ENCODE measurements around the gene STXBP6.

Gene STXBP6

GRCh38 chr14:25042362-25043299, 7.3 kb downstream of the STXBP6 start:
- Mint-ChIP-seq H3K4me1 (no peaks in the 10 kb centered on the region), H3K9me3 (peaks cover 7% of the 10 kb centered on the region), H3K36me3 (ENCODE audit: low read depth) (no peaks in the 10 kb centered on the region), H3K4me3 (no peak overlapping the region), H3K27me3 (peaks cover 12% of the 10 kb centered on the region), H3K27ac (no peak overlapping the region)
- DNase-seq (no peak), ATAC-seq (no peak)

DNA sequence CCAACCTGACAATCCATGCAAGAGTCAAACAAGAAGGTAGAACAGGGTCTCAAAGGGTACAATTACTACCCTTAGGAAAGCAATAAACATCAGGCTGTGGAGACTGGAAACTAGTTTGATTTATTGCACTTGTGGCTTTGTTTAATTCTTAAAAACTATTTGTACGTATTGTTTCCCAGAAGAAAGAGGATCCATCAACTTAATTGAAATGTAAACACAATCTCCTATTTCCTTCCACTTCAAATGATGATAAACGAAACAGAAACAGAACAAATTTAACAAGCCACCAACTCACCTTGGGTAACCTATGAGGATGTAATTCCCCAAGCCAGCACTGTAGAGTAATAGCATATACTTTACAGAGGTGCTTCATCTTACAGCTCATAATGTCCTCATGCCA, 8.0 kb downstream of the STXBP6 start:
- Mint-ChIP-seq H3K27ac (no peak overlapping the region), H3K36me3 (ENCODE audit: low read depth) (no peaks in the 10 kb centered on the region), H3K9me3 (peaks cover 7% of the 10 kb centered on the region), H3K4me3 (no peak overlapping the region), H3K27me3 (peaks cover 9% of the 10 kb centered on the region), H3K4me1 (no peaks in the 10 kb centered on the region)
- ATAC-seq (no peak), DNase-seq (no peak)

GRCh38 chr14:25041484-25041883, 8.5 kb downstream of the STXBP6 start:
- H3K27ac Mint-ChIP-seq: no peak overlapping the region

GRCh38 chr14:25039933-25040332, 10.0 kb downstream of the STXBP6 start:
- DNase-seq (no peak), ATAC-seq (no peak)
- Mint-ChIP-seq H3K36me3 (ENCODE audit: low read depth) (no peaks in the 10 kb centered on the region), H3K4me1 (no peaks in the 10 kb centered on the region), H3K27me3 (peaks cover 2% of the 10 kb centered on the region), H3K9me3 (peaks cover 7% of the 10 kb centered on the region), H3K27ac (no peak overlapping the region), H3K4me3 (no peak overlapping the region)

More at GRCh38 chr14:25041484-25041883, 8.5 kb downstream of the STXBP6 start:
- ATAC-seq (no peak), DNase-seq (no peak)
- Mint-ChIP-seq H3K4me1 (no peaks in the 10 kb centered on the region), H3K27me3 (peaks cover 7% of the 10 kb centered on the region), H3K36me3 (ENCODE audit: low read depth) (no peaks in the 10 kb centered on the region), H3K4me3 (no peak overlapping the region), H3K9me3 (peaks cover 7% of the 10 kb centered on the region)

DNA sequence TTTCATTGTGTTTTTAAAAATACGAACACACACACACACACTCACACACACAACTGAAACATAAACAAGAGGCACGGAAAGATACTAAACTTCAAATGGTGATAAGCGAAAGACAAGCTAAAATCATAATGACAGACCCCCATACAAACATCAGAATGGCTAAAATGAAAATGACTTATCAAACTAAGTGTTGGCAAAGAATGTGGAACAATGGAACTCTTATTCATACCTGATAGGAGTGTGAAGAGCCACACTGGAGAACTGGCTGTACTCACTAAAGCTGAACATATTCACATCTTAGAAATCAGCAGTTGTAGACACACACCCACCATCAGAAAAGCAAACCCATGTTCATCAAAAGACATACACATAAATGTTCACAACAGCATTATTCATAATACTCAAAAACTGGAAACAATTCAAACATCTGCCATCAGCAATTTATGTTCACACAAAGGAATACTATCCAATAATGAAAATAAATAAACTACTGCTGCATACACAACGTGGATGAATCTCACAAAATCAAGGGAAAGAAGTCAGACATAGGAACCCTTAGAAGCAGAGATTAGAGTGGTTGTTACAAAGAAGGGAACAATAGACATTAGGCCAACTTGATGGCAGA, 11.8 kb downstream of the STXBP6 start:
- Mint-ChIP-seq H3K27me3 (no peaks in the 10 kb centered on the region), H3K9me3 (peaks cover 7% of the 10 kb centered on the region), H3K4me3 (no peak overlapping the region), H3K36me3 (ENCODE audit: low read depth) (no peaks in the 10 kb centered on the region), H3K4me1 (no peaks in the 10 kb centered on the region), H3K27ac (no peak overlapping the region)
- ATAC-seq: no peak
- DNase-seq: no peak

GRCh38 chr14:25037032-25037431, 12.9 kb downstream of the STXBP6 start:
- Mint-ChIP-seq H3K9me3 (peaks cover 7% of the 10 kb centered on the region), H3K4me3 (no peak overlapping the region), H3K4me1 (no peaks in the 10 kb centered on the region), H3K36me3 (ENCODE audit: low read depth) (no peaks in the 10 kb centered on the region), H3K27ac (no peak overlapping the region), H3K27me3 (no peaks in the 10 kb centered on the region)
- ATAC-seq (no peak), DNase-seq (no peak)

DNA sequence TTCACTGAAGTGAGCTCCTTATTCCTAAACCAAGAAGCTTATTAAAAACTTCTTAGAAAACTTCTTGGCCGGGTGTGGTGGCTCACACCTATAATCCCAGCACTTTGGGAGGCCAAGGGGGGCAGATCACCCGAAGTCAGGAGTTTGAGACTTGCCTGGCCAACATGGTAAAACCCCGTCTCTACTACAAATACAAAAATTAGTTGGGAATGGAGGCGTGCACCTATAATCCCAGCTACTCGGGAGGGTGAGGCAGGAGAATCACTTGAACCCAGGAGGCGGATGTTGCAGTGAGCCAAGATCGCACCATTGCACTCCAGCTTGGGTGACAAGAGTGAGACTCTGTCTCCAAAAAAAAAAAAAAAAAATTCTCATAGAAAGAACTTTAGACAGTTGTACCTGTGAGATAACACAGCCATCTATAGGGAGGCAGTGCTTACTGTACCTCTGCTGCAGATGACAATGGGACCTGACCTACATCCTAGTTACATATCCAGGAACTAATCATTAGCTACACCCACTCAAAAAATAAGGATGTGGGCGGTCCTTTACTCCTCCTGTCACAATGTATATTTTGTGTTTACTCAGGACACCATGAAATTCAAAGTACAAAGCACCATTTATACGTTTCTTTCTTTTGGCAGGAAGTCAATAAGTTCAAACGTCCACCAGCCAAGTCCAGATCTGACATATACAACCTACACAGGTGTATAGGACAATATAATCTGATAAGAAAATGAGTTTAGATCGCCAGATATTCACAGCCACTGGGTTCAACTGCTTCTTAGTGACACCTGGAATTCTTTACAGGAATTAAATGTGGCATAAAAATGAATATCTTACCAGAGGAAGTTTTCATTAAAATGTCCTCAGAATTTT, 14.9 kb downstream of the STXBP6 start:
- no peaks in the 10 kb centered on the region for H3K27me3 Mint-ChIP-seq
- no peak overlapping the region for H3K4me3 Mint-ChIP-seq
- H3K36me3 Mint-ChIP-seq (ENCODE audit: low read depth): no peaks in the 10 kb centered on the region
- ATAC-seq: no peak
- H3K4me1 Mint-ChIP-seq: no peaks in the 10 kb centered on the region
- no peak for DNase-seq
- peaks cover 7% of the 10 kb centered on the region for H3K9me3 Mint-ChIP-seq
- no peak overlapping the region for H3K27ac Mint-ChIP-seq

GRCh38 chr14:25033358-25033757, 16.6 kb downstream of the STXBP6 start:
- ATAC-seq: no peak
- no peaks in the 10 kb centered on the region for H3K27me3 Mint-ChIP-seq
- peaks cover 6% of the 10 kb centered on the region for H3K9me3 Mint-ChIP-seq
- no peaks in the 10 kb centered on the region for H3K4me1 Mint-ChIP-seq
- H3K36me3 Mint-ChIP-seq (ENCODE audit: low read depth): no peaks in the 10 kb centered on the region
- H3K27ac Mint-ChIP-seq: no peak overlapping the region
- H3K4me3 Mint-ChIP-seq: no peak overlapping the region
- DNase-seq: no peak

DNA sequence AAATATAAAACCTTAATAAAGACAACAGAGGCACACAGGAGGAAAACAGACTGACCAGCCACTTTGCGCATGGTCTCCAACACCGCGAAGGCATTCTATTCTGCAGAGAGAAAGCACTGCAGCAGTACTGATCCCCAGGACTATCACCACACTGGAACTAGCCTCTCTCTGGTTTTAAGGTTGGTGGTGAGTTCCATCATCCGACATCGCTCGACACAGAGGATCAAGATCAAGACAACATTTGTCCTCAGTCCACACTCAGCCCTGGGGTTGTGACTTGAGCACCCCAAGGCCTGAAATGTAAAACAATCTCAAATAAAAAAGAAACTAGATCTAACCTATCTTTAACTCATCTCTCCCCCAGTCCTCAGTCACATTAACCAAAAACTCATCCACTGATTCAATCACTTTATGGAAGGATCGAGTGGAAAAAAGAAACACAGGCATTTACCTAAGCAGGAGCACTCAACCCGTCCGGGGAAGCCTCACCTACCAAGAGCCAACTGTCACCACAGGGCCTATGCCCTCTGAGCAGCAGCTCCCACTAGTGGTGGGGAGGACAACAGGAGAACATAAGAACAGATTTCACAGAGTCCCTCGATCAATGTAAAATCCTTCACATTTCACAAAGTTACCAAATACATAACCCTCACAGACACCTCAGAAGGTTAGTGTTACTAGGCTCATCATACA, 17.7 kb downstream of the STXBP6 start:
- Mint-ChIP-seq H3K4me3 (no peak overlapping the region), H3K4me1 (no peaks in the 10 kb centered on the region), H3K9me3 (no peaks in the 10 kb centered on the region), H3K27me3 (no peaks in the 10 kb centered on the region), H3K36me3 (ENCODE audit: low read depth) (no peaks in the 10 kb centered on the region), H3K27ac (no peak overlapping the region)
- peak; percentile 11 for DNase-seq
- no peak for ATAC-seq

- H3K9me3 Mint-ChIP-seq: no peaks in the 10 kb centered on the region
- no peak for ATAC-seq
These were observed 23.3 kb downstream of the STXBP6 start for GRCh38 chr14:25026476-25027137.

DNA sequence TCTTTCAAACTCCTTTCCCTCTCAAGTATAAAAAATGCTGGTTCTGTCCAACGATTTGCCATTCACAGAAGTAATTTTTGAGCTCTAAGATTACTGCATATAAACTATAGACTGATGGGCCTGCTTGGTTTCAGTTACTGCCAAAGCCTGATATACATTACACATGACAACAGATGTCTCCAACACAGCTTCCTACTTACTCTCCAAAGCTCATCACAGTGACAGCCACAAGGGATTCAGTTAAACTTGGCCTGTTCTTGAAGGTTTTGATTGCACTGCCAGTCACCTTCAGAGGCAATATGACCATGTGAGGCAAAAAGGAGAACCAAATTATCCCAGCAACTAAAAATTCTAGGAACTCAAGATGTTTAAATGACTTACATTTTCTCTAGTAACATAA, 30.1 kb downstream of the STXBP6 start:
- no peak overlapping the region for H3K4me3 Mint-ChIP-seq
- H3K4me1 Mint-ChIP-seq: no peaks in the 10 kb centered on the region
- no peaks in the 10 kb centered on the region for H3K9me3 Mint-ChIP-seq
- H3K27me3 Mint-ChIP-seq: peaks cover 3% of the 10 kb centered on the region
- H3K27ac Mint-ChIP-seq: no peak overlapping the region
- ATAC-seq (no peak), DNase-seq (no peak)
- H3K36me3 Mint-ChIP-seq (ENCODE audit: low read depth): no peaks in the 10 kb centered on the region

More at GRCh38 chr14:25026476-25027137, 23.3 kb downstream of the STXBP6 start:
- Mint-ChIP-seq H3K27ac (no peak overlapping the region), H3K4me1 (no peaks in the 10 kb centered on the region), H3K36me3 (ENCODE audit: low read depth) (no peaks in the 10 kb centered on the region), H3K27me3 (peaks cover 3% of the 10 kb centered on the region), H3K4me3 (no peak overlapping the region)
- no peak for DNase-seq

GRCh38 chr14:25017562-25017961, 32.4 kb downstream of the STXBP6 start:
- DNase-seq: no peak
- no peak overlapping the region for H3K27ac Mint-ChIP-seq
- no peaks in the 10 kb centered on the region for H3K36me3 Mint-ChIP-seq (ENCODE audit: low read depth)
- peaks cover 4% of the 10 kb centered on the region for H3K27me3 Mint-ChIP-seq
- ATAC-seq: no peak
- H3K4me1 Mint-ChIP-seq: no peaks in the 10 kb centered on the region
- no peak overlapping the region for H3K4me3 Mint-ChIP-seq
- no peaks in the 10 kb centered on the region for H3K9me3 Mint-ChIP-seq

GRCh38 chr14:25015761-25016160, 34.2 kb downstream of the STXBP6 start:
- ATAC-seq: no peak

DNA sequence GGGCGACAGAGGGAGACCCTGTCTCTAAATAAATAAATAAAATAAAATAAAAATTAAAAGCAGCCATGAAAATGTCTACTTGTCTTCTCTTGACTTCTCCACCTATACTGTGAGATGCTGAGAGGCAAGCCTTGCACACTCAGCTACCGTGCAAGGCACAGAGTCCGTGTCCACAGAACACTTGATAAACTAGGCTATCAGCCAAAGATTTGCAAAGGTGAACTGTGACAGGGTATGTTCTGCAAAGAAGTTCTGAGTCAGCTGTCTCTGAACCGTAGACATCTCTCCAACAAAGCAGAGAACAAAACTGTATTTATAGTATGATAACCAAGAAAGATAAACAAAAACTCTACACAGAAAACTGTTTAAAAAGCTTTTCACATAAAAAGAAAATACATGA, 35.5 kb downstream of the STXBP6 start:
- H3K4me1 Mint-ChIP-seq: no peaks in the 10 kb centered on the region

More at GRCh38 chr14:25015761-25016160, 34.2 kb downstream of the STXBP6 start:
- H3K9me3 Mint-ChIP-seq: no peaks in the 10 kb centered on the region
- no peak overlapping the region for H3K4me3 Mint-ChIP-seq
- H3K4me1 Mint-ChIP-seq: no peaks in the 10 kb centered on the region
- DNase-seq: no peak
- H3K27ac Mint-ChIP-seq: no peak overlapping the region
- H3K27me3 Mint-ChIP-seq: peaks cover 4% of the 10 kb centered on the region
- H3K36me3 Mint-ChIP-seq (ENCODE audit: low read depth): no peaks in the 10 kb centered on the region

More for the DNA sequence above, 35.5 kb downstream of the STXBP6 start:
- no peak for DNase-seq
- H3K36me3 Mint-ChIP-seq (ENCODE audit: low read depth): no peaks in the 10 kb centered on the region
- no peaks in the 10 kb centered on the region for H3K9me3 Mint-ChIP-seq
- no peak overlapping the region for H3K4me3 Mint-ChIP-seq
- no peak for ATAC-seq
- peaks cover 4% of the 10 kb centered on the region for H3K27me3 Mint-ChIP-seq
- no peak overlapping the region for H3K27ac Mint-ChIP-seq

All from activated naive CD8-positive, alpha-beta T cell treated with anti-CD3 and anti-CD28 coated beads, Interleukin-2, amount 50 U/mL, for 24 hours (primary cell).